NCI-H187 (cell line): ENCODE results near the gene DIP2A.

Experiments
- DNase-seq, 2 experiments: peaks; one replicate each; lab custom pipeline; 2025; lab: John Stamatoyannopoulos, UW

The DIP2A gene

GRCh38 chr21:46537026-46537425 lies 78.3 kb downstream of the DIP2A start:
- DNase-seq = no peak

- no peak for DNase-seq
Observed at GRCh38 chr21:46538262-46538661, 79.6 kb downstream of the DIP2A start.

GRCh38 chr21:46538851-46539666 lies 80.4 kb downstream of the DIP2A start:
- DNase-seq = no peak

- no peak for DNase-seq
Observed at GRCh38 chr21:46540087-46540710, 81.5 kb downstream of the DIP2A start.

- no peak for DNase-seq
Observed at GRCh38 chr21:46542588-46543124, 84.0 kb downstream of the DIP2A start.

- no peak for DNase-seq
Observed at GRCh38 chr21:46543306-46543705, 84.6 kb downstream of the DIP2A start.

- no peak for DNase-seq
Observed at GRCh38 chr21:46544003-46544402, 85.3 kb downstream of the DIP2A start.

GRCh38 chr21:46544824-46545223 lies 86.1 kb downstream of the DIP2A start:
- no peak for DNase-seq

- DNase-seq = no peak
Observed at GRCh38 chr21:46545363-46545762, 86.7 kb downstream of the DIP2A start.

GRCh38 chr21:46545911-46546310 lies 87.2 kb downstream of the DIP2A start:
- DNase-seq = no peak

GRCh38 chr21:46546799-46547198 lies 88.1 kb downstream of the DIP2A start:
- no peak for DNase-seq

GRCh38 chr21:46549650-46550049 lies 91.0 kb downstream of the DIP2A start:
- no peak for DNase-seq

GRCh38 chr21:46550116-46550941 lies 91.6 kb downstream of the DIP2A start:
- DNase-seq = no peak

GRCh38 chr21:46551636-46552241 lies 93.0 kb downstream of the DIP2A start:
- DNase-seq = no peak

GRCh38 chr21:46552274-46552673 lies 93.6 kb downstream of the DIP2A start:
- no peak for DNase-seq

- no peak for DNase-seq
Observed at GRCh38 chr21:46552865-46553379, 94.2 kb downstream of the DIP2A start.

GRCh38 chr21:46553993-46554392 lies 95.3 kb downstream of the DIP2A start:
- no peak for DNase-seq

- DNase-seq = no peak
Observed at GRCh38 chr21:46554431-46555224, 95.9 kb downstream of the DIP2A start.

- DNase-seq = no peak
Observed at GRCh38 chr21:46555225-46555617, 96.5 kb downstream of the DIP2A start.

GRCh38 chr21:46555678-46556077 lies 97.0 kb downstream of the DIP2A start:
- no peak for DNase-seq

- no peak for DNase-seq
Observed at GRCh38 chr21:46556802-46557201, 98.1 kb downstream of the DIP2A start.
